Body of pancreas (tissue), 4 donors: ENCODE results near the gene KLF7.

Experiments
- CTCF ChIP-seq, 7 experiments: fragments of 450-650 bp in 4 of 7; fragments of 200-600 bp in 3 of 7; sonication (generic) in 3 of 7; IDR thresholded peaks; one replicate each; pipeline ENCODE4 v1.5.1; 2016 to 2019; ENCODE audit warnings: antibody characterized with exemption in 7 of 7
- POLR2A ChIP-seq, 3 donors: fragments of 450-650 bp; IDR thresholded peaks; one replicate each; pipeline ENCODE4 v1.6.1; 2016; ENCODE audit warnings: antibody characterized with exemption in 3 of 3, mild to moderate bottlenecking in 2 of 3

GRCh38 chr2:207073801-207074678 lies 91.7 kb downstream of the KLF7 start:
- TF ChIP-seq POLR2A (IDR thresholded peaks at IDR 0.05) = no peak
- no peak for TF ChIP-seq CTCF (IDR thresholded peaks at IDR 0.05)
